Peyer's patch (tissue), 4 donors: ENCODE results near the gene SCARB1. TPM values are rescaled to one million over a fixed set of nuclear protein-coding genes. Genes with fewer than 3 reads are reported as not detected.

Experiments used
- DNase-seq, 3 donors: peaks; one replicate each; pipeline ENCODE4 v3.0.0-alpha.2; 2017 to 2019
- H3K27ac ChIP-seq, 4 donors: fragments of 200-600 bp; sonication (generic); one replicate each; pipeline ENCODE4 v1.5.1; 2016 to 2019
- H3K27me3 ChIP-seq, 2 donors: fragments of 200-600 bp; sonication (generic); one replicate each; pipeline ENCODE4 v1.5.1; 2019
- H3K36me3 ChIP-seq, 3 donors: fragments of 200-600 bp; sonication (generic); one replicate each; pipeline ENCODE4 v1.5.1; 2016 to 2019
- H3K4me1 ChIP-seq, 4 donors: fragments of 200-600 bp; sonication (generic); one replicate each; pipeline ENCODE4 v1.5.1; 2016 to 2019
- H3K4me3 ChIP-seq, 4 donors: fragments of 200-600 bp; sonication (generic); 1 replicate in 3 of 4; 2 replicates in 1 of 4; pipeline ENCODE4 v1.5.1; 2016 to 2019; ENCODE audit warnings: mild to moderate bottlenecking in 1 of 4
- H3K9me3 ChIP-seq, 4 donors: fragments of 200-600 bp; sonication (generic); one replicate each; pipeline ENCODE4 v1.5.1; 2016 to 2019; ENCODE audit warnings: mild to moderate bottlenecking in 1 of 4
- CTCF ChIP-seq, 6 experiments: fragments of 450-650 bp in 4 of 6; fragments of 200-600 bp in 2 of 6; sonication (generic) in 1 of 6; IDR thresholded peaks; one replicate each; pipeline ENCODE4 v1.5.1; 2017 to 2019; ENCODE audit warnings: antibody characterized with exemption in 6 of 6, mild to moderate bottlenecking in 3 of 6, moderate library complexity in 1 of 6
- POLR2A ChIP-seq, 2 donors: fragments of 450-650 bp; IDR thresholded peaks; one replicate each; pipeline ENCODE4 v1.5.1; 2017; ENCODE audit warnings: antibody characterized with exemption in 2 of 2, mild to moderate bottlenecking in 2 of 2, moderate library complexity in 2 of 2
- total RNA-seq, 4 donors: library from RNA; depleted of rRNA; stranded (reverse); fragments of >200 nt; gene quantifications; one replicate each; pipeline ENCODE4 v1.1.0, GENCODE V29; 2016

SCARB1 gene
- total RNA-seq, 4 donors from 2014 or later, result 14.9 to 214 (median 64.6) TPM

- TF ChIP-seq POLR2A (IDR thresholded peaks at IDR 0.05), result no peak
- no peak for TF ChIP-seq CTCF (IDR thresholded peaks at IDR 0.05)
- no peak for DNase-seq
- H3K27ac ChIP-seq, result no peak overlapping the region
- H3K36me3 ChIP-seq, result peaks cover 0 to 21% (median 0%) of the 10 kb centered on the region in 3 donors
- H3K4me3 ChIP-seq, result no peak overlapping the region
- no peaks in the 10 kb centered on the region for H3K27me3 ChIP-seq
- H3K4me1 ChIP-seq, result no peaks in the 10 kb centered on the region
- H3K9me3 ChIP-seq, result no peaks in the 10 kb centered on the region
Observed at GRCh38 chr12:124812356-124812755, 51.3 kb downstream of the SCARB1 start.

- peaks cover 0 to 21% (median 0%) of the 10 kb centered on the region in 3 donors for H3K36me3 ChIP-seq
- no peaks in the 10 kb centered on the region for H3K9me3 ChIP-seq
- H3K4me1 ChIP-seq, result no peaks in the 10 kb centered on the region
- no peak for TF ChIP-seq POLR2A (IDR thresholded peaks at IDR 0.05)
- TF ChIP-seq CTCF (IDR thresholded peaks at IDR 0.05), result no peak
- no peak overlapping the region for H3K27ac ChIP-seq
- no peak for DNase-seq
- no peak overlapping the region for H3K4me3 ChIP-seq
- H3K27me3 ChIP-seq, result no peaks in the 10 kb centered on the region
Observed at GRCh38 chr12:124811633-124812032, 52.0 kb downstream of the SCARB1 start.

- Histone ChIP-seq H3K4me1 (no peaks in the 10 kb centered on the region), H3K27ac (no peak overlapping the region), H3K9me3 (no peaks in the 10 kb centered on the region), H3K4me3 (no peak overlapping the region), H3K36me3 (peaks cover 0 to 21% (median 0%) of the 10 kb centered on the region in 3 donors), H3K27me3 (no peaks in the 10 kb centered on the region)
- no peak for TF ChIP-seq CTCF (IDR thresholded peaks at IDR 0.05)
- no peak for TF ChIP-seq POLR2A (IDR thresholded peaks at IDR 0.05)
- no peak for DNase-seq
Observed at GRCh38 chr12:124809878-124810277, 53.8 kb downstream of the SCARB1 start.

GRCh38 chr12:124809391-124809790, 54.3 kb downstream of the SCARB1 start:
- no peak for DNase-seq
- H3K9me3 ChIP-seq, result no peaks in the 10 kb centered on the region
- H3K27me3 ChIP-seq, result no peaks in the 10 kb centered on the region
- TF ChIP-seq CTCF (IDR thresholded peaks at IDR 0.05) (no peak), POLR2A (IDR thresholded peaks at IDR 0.05) (no peak)
- no peaks in the 10 kb centered on the region for H3K4me1 ChIP-seq
- no peak overlapping the region for H3K27ac ChIP-seq
- peaks cover 0 to 17% (median 0%) of the 10 kb centered on the region in 3 donors for H3K36me3 ChIP-seq
- H3K4me3 ChIP-seq, result no peak overlapping the region

GRCh38 chr12:124808272-124808671, 55.4 kb downstream of the SCARB1 start:
- Histone ChIP-seq H3K4me3 (no peak overlapping the region), H3K27me3 (no peaks in the 10 kb centered on the region), H3K9me3 (no peaks in the 10 kb centered on the region), H3K4me1 (no peaks in the 10 kb centered on the region), H3K27ac (no peak overlapping the region), H3K36me3 (peaks cover 0 to 11% (median 0%) of the 10 kb centered on the region in 3 donors)
- DNase-seq, result no peak
- TF ChIP-seq CTCF (IDR thresholded peaks at IDR 0.05) (no peak), POLR2A (IDR thresholded peaks at IDR 0.05) (no peak)
